Tibial nerve (tissue), 4 donors: ENCODE data around the gene PRRX1.
A peak's percentile ranks its signal among the peaks of the same experiment; 100 is the strongest.

Experiments used
- EP300 ChIP-seq, 2 donors: sonication (generic); formaldehyde crosslinking; IDR thresholded peaks; one replicate each; pipeline ENCODE4 v1.6.1; 2017; ENCODE audit warnings: antibody characterized with exemption in 2 of 2, mild to moderate bottlenecking in 1 of 2
- TF ChIP-seq, protein P1 (sequence below), 5 experiments: fragments of 200-600 bp in 3 of 5; fragments of 450-650 bp in 2 of 5; sonication (generic) in 3 of 5; IDR thresholded peaks; one replicate each; pipeline ENCODE4 v1.5.1; 2016 to 2019; ENCODE audit warnings: antibody characterized with exemption in 5 of 5, mild to moderate bottlenecking in 3 of 5, moderate library complexity in 2 of 5

DNA sequence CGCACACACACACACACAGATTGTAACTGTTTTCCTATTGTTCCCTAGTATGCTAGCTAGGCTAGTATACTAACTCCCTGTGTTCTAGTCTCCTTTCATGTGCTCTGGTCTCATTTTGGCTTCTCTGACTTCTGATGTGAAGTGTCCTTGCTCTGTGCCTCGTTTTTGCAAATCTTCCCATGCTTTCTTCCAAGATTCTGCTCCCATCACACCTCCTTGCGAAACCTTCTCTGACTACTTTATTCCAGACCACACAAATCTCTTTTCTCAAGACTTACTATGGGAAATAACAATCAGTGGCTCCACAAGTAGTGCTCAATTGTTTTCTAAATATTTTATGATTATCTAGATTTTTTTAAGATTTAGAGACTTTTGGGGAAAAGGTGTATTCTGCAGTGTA, 10.3 kb downstream of the PRRX1 start:
- peak in 1 of 2 donors; percentile 64 for TF ChIP-seq EP300 (IDR thresholded peaks at IDR 0.05)
- TF ChIP-seq, protein P1, sequence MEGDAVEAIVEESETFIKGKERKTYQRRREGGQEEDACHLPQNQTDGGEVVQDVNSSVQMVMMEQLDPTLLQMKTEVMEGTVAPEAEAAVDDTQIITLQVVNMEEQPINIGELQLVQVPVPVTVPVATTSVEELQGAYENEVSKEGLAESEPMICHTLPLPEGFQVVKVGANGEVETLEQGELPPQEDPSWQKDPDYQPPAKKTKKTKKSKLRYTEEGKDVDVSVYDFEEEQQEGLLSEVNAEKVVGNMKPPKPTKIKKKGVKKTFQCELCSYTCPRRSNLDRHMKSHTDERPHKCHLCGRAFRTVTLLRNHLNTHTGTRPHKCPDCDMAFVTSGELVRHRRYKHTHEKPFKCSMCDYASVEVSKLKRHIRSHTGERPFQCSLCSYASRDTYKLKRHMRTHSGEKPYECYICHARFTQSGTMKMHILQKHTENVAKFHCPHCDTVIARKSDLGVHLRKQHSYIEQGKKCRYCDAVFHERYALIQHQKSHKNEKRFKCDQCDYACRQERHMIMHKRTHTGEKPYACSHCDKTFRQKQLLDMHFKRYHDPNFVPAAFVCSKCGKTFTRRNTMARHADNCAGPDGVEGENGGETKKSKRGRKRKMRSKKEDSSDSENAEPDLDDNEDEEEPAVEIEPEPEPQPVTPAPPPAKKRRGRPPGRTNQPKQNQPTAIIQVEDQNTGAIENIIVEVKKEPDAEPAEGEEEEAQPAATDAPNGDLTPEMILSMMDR (IDR thresholded peaks at IDR 0.05) = no peak
